ENCODE data around the gene ZG16.

The ZG16 gene

GRCh38 chr16:29806641-29807425, 28.8 kb downstream of the ZG16 start:
- peak overlapping the region; percentile 81 for H3K27ac ChIP-seq
- DNase-seq (ENCODE audit: low read depth, low spot score), result no peak

GRCh38 chr16:29807426-29808218, 29.6 kb downstream of the ZG16 start:
- H3K27ac ChIP-seq, result peak overlapping the region; percentile 81
- DNase-seq (ENCODE audit: low read depth, low spot score), result peak; percentile 76

GRCh38 chr16:29808219-29808900, 30.3 kb downstream of the ZG16 start:
- H3K27ac ChIP-seq, result peak overlapping the region; percentile 81
- DNase-seq (ENCODE audit: low read depth, low spot score), result no peak

GRCh38 chr16:29809031-29809747, 31.1 kb downstream of the ZG16 start:
- DNase-seq (ENCODE audit: low read depth, low spot score), result no peak
- H3K27ac ChIP-seq, result no peak overlapping the region

DNA sequence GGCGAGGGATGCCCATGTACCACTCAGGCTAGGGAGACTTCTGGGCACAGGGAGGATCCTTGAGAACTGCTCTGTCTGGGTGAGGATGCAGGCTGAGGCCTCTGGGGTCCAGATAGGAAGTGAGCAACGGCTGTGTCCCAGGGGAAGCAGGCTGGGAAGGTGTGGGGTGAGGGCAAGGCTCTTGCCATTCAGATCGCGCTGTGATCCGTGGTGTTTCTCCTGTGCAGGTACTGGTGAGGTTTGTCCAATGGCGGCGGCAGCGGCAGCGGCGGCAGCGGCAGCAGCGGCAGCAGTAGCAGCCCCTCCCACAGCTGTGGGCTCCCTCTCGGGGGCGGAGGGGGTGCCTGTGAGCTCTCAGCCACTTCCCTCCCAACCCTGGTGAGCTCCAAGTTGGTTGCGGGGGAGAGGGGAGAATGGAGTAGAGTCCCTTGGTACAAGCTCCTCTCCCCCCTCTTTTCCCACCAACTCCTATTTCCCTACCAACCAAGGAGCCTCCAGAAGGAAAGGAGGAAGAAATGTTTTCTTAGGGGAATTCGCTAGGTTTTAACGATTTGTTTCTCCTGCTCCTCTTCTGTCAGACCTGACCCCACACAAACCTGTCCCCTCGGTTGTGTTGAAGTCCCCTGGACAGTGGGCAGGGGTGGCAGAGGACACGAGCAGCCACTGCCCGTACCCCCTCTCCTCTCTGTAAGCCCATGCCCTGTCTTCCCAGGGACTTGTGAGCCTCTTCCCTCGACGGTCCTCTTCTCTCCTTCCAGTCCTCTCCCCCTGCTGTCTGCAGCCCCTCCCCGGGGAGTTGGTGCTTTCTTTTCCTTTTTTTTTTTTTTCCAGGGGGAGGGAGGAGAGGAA, 32.0 kb downstream of the ZG16 start:
- no peak overlapping the region for H3K27ac ChIP-seq
- no peak for DNase-seq (ENCODE audit: low read depth, low spot score)

- no peak overlapping the region for H3K27ac ChIP-seq
- DNase-seq (ENCODE audit: low read depth, low spot score), result no peak
These were observed 32.7 kb downstream of the ZG16 start for GRCh38 chr16:29810699-29811169.

- DNase-seq (ENCODE audit: low read depth, low spot score), result peak; percentile 80
- peak overlapping the region; percentile 13 for H3K27ac ChIP-seq
These were observed 33.3 kb downstream of the ZG16 start for GRCh38 chr16:29811170-29811895.

DNA sequence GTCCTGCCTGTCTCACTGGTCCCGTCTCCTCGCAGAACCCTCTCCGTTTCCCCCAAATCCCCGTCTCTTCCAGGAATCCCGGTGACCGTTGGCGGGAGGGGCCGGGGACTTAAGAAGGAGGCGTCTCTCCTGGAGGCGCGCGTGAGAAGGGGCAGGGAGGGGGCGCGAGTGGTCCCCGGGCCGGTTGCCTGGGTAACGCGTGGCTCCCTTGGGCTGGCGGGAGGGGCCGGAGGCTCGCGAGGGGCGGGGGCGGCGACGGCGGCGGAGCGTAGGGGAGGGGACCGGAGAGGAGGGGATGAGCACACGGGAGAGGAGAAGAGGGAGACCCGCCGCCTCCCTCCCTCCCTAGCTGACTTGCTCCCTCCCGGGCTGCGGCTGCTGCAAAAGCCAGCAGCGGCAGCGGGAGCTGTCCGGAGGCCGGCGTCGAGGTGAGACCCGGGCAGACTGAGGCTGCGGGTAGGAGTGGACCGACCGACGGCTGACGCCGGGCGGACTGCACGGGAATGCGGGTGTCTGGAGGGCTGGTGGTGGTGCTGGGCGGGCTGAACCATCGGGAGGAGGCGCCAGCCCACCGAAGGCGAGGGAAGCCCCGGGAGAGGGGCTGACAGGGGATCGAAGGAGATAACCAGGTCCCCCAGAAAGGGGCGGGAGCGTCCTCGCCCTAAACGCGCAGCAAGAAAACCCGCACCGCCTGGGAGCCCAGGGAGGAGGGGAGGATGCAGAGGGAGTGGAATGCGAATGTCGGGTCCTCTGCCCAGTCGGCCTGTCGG, 34.0 kb downstream of the ZG16 start, which contains the start of gene PRRT2:
TSS of gene PRRT2 (plus strand) at position 298 of the 770 bp plus-strand sequence. CDS start 862 bp downstream, outside the sequence.
- H3K27ac ChIP-seq, result peak within 1 kb of the TSS; percentile 13
- DNase-seq (ENCODE audit: low read depth, low spot score), result no peak

DNA sequence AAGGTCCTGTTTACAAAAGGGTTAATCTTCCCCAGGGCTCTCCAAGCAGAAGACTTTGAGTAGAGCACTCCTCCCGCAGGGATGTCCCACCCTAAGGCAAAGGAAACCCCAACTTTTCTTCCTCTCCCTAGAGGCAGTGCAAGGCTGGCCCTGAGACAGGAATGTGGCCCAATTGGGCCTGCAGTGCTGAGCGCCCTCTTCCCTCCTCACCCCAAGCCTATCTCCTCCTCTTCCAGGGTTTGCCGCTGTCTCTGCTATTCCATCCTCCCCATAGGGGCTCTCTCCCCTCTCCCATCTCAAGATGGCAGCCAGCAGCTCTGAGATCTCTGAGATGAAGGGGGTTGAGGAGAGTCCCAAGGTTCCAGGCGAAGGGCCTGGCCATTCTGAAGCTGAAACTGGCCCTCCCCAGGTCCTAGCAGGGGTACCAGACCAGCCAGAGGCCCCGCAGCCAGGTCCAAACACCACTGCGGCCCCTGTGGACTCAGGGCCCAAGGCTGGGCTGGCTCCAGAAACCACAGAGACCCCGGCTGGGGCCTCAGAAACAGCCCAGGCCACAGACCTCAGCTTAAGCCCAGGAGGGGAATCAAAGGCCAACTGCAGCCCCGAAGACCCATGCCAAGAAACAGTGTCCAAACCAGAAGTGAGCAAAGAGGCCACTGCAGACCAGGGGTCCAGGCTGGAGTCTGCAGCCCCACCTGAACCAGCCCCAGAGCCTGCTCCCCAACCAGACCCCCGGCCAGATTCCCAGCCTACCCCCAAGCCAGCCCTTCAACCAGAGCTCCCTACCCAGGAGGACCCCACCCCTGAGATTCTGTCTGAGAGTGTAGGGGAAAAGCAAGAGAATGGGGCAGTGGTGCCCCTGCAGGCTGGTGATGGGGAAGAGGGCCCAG, 34.9 kb downstream of the ZG16 start:
- DNase-seq (ENCODE audit: low read depth, low spot score), result no peak
- H3K27ac ChIP-seq, result no peak overlapping the region

DNA sequence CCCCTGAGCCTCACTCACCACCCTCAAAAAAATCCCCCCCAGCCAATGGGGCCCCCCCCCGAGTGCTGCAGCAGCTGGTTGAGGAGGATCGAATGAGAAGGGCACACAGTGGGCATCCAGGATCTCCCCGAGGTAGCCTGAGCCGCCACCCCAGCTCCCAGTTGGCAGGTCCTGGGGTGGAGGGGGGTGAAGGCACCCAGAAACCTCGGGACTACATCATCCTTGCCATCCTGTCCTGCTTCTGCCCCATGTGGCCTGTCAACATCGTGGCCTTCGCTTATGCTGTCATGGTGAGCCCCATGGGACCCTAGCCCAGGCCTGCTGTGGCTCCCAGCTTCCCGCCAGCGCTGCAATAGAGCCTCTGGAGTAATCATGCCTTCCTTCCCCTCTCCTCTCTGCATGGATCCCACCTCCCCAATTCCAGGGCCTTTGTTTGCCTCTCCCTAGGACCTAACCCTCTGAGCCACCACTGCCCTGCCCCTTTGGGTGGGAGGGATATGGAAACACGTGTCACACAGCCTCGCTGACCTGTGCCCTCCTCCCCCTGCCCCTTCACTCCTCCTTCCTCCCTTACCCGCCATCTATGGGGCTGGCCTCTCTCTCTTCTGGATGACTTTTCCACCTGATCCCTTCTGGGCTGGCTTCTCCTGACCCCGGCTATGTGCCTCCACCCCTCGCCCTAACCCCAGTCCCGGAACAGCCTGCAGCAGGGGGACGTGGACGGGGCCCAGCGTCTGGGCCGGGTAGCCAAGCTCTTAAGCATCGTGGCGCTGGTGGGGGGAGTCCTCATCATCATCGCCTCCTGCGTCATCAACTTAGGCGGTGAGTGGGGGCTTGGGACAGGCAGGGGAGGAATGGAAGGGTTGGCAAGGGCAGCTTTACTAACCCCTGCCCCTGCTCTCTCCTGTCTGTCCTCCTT, 35.8 kb downstream of the ZG16 start:
- DNase-seq (ENCODE audit: low read depth, low spot score), result no peak
- no peak overlapping the region for H3K27ac ChIP-seq

GRCh38 chr16:29814592-29814991, 36.5 kb downstream of the ZG16 start:
- DNase-seq (ENCODE audit: low read depth, low spot score), result no peak
- H3K27ac ChIP-seq, result no peak overlapping the region

DNA sequence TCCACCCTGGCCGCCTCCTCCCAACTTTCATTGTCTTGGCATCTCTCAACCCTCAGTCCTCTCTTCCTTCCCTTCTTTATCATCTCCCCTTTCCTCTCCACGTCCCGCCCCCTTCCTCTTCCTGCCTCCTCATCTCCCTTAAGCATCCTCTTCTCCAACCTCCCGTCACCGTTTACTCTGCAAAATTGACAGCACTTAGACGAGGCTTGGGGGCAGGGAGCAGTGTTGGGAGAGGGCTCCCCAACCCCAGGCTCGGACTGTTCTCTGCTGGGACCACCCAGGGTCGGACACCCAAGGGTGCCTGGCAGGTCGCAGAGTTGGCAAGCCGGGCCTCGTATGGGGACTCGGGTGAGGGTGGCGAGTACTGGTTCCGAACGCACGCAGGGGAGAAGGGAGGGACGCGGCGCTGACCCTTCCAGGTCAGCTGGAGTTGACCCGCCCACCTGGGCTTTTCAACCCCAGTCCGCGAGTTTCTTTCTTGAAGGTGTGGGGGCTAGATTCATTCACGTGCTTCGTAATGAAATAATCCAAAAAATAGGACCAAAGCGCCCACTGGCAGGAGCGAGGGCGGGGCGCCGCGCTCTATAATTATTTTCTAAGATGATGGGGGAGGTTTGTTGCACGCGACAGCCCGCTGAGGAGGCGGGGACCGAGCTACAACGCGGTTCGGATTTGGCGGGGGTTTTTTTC, 37.1 kb downstream of the ZG16 start:
- H3K27ac ChIP-seq, result peak overlapping the region; percentile 72

GRCh38 chr16:29815793-29816693, 38.0 kb downstream of the ZG16 start, which contains the start of gene PAGR1:
PAGR1 (plus strand) TSS chr16:29816152; CDS start chr16:29816526, 374 bp downstream.
- peak within 1 kb of the TSS; percentile 72 for H3K27ac ChIP-seq
- DNase-seq (ENCODE audit: low read depth, low spot score), result peak; percentile 99

More for the DNA sequence above, 37.1 kb downstream of the ZG16 start:
- no peak for DNase-seq (ENCODE audit: low read depth, low spot score)
